NCI-H2227 (cell line): ENCODE results near the gene USP13.
"Not testable (repeated sequence)": the region's sequence is repeated elsewhere in the genome, so short reads cannot be mapped to it uniquely, and the experiment has no call there.

Source experiments
- DNase-seq: peaks from one replicate; lab custom pipeline; 2025; ENCODE audit not compliant: unreplicated experiment; lab: John Stamatoyannopoulos, UW

USP13 gene

GRCh38 chr3:179653096-179653797, 407 bp downstream of the USP13 start:
- peak; percentile 79 for DNase-seq

GRCh38 chr3:179655236-179655635, 2.4 kb downstream of the USP13 start:
- no peak for DNase-seq

GRCh38 chr3:179658606-179659005, 5.8 kb downstream of the USP13 start:
- peak; percentile 13 for DNase-seq

- DNase-seq = no peak
Observed at GRCh38 chr3:179660872-179661271, 8.0 kb downstream of the USP13 start.

GRCh38 chr3:179661777-179662176, 8.9 kb downstream of the USP13 start:
- DNase-seq = no peak

GRCh38 chr3:179663093-179663492, 10.3 kb downstream of the USP13 start:
- no peak for DNase-seq

- DNase-seq = no peak
Observed at GRCh38 chr3:179666030-179666429, 13.2 kb downstream of the USP13 start.

- no peak for DNase-seq
Observed at GRCh38 chr3:179666436-179667035, 13.7 kb downstream of the USP13 start.

- DNase-seq = no peak
Observed at GRCh38 chr3:179668429-179668828, 15.6 kb downstream of the USP13 start.

GRCh38 chr3:179670311-179670710, 17.5 kb downstream of the USP13 start:
- DNase-seq = no peak

- no peak for DNase-seq
Observed at GRCh38 chr3:179671309-179671708, 18.5 kb downstream of the USP13 start.

GRCh38 chr3:179671747-179672242, 19.0 kb downstream of the USP13 start:
- DNase-seq = no peak

- DNase-seq = no peak
Observed at GRCh38 chr3:179672918-179673317, 20.1 kb downstream of the USP13 start.

- DNase-seq = peak; percentile 10
Observed at GRCh38 chr3:179673523-179673922, 20.7 kb downstream of the USP13 start.

GRCh38 chr3:179676081-179676480, 23.2 kb downstream of the USP13 start:
- no peak for DNase-seq

GRCh38 chr3:179677884-179678283, 25.0 kb downstream of the USP13 start:
- no peak for DNase-seq

GRCh38 chr3:179681492-179682263, 28.8 kb downstream of the USP13 start:
- no peak for DNase-seq

- DNase-seq = no peak
Observed at GRCh38 chr3:179682426-179683080, 29.7 kb downstream of the USP13 start.

GRCh38 chr3:179683286-179683685, 30.4 kb downstream of the USP13 start:
- DNase-seq = not testable (repeated sequence)

- DNase-seq = no peak
Observed at GRCh38 chr3:179687967-179688535, 35.2 kb downstream of the USP13 start.

GRCh38 chr3:179688850-179689249, 36.0 kb downstream of the USP13 start:
- no peak for DNase-seq
